Mucosa of stomach (tissue), 1 donor: Measurements from ENCODE around the gene EIF4G3.
A peak's percentile ranks its signal among the peaks of the same experiment; 100 is the strongest.

Experiments
- H3K27me3 ChIP-seq: one replicate; pipeline ENCODE4 v1.7.0; 2013; ENCODE audit warnings: mild to moderate bottlenecking, low read length; ENCODE audit not compliant: control insufficient read depth, insufficient read depth
- H3K36me3 ChIP-seq: one replicate; pipeline ENCODE4 v1.7.0; 2013; ENCODE audit warnings: low read length; ENCODE audit not compliant: control insufficient read depth, insufficient read depth
- H3K4me1 ChIP-seq: one replicate; pipeline ENCODE4 v1.7.0; 2013; ENCODE audit warnings: mild to moderate bottlenecking, low read length; ENCODE audit not compliant: control insufficient read depth, insufficient read depth
- H3K4me3 ChIP-seq: one replicate; pipeline ENCODE4 v1.7.0; 2013; ENCODE audit warnings: low read length
- H3K9ac ChIP-seq: one replicate; pipeline ENCODE4 v1.7.0; 2013; ENCODE audit warnings: mild to moderate bottlenecking, low read length, moderate library complexity
- H3K9me3 ChIP-seq: one replicate; pipeline ENCODE4 v1.7.0; 2013; ENCODE audit warnings: mild to moderate bottlenecking, low read length, moderate library complexity; ENCODE audit not compliant: control insufficient read depth
- donor health status: Pancreatic carcinoma.

The EIF4G3 gene

GRCh38 chr1:20787029-20787839, 389.5 kb downstream of the EIF4G3 start, which contains the start of gene HP1BP3:
Gene HP1BP3 (minus strand): TSS chr1:20787307. CDS start chr1:20780440, 6,867 bp downstream.
- Histone ChIP-seq H3K9me3 (no peaks in the 10 kb centered on the region), H3K27me3 (no peaks in the 10 kb centered on the region), H3K9ac (peak within 1 kb of the TSS; percentile 95), H3K36me3 (no peaks in the 10 kb centered on the region), H3K4me1 (peaks cover 21% of the 10 kb centered on the region), H3K4me3 (peak within 1 kb of the TSS; percentile 67)

GRCh38 chr1:20786253-20787028, 390.3 kb downstream of the EIF4G3 start:
- no peaks in the 10 kb centered on the region for H3K36me3 ChIP-seq
- no peaks in the 10 kb centered on the region for H3K9me3 ChIP-seq
- peaks cover 21% of the 10 kb centered on the region for H3K4me1 ChIP-seq
- peak overlapping the region; percentile 89 for H3K9ac ChIP-seq
- H3K4me3 ChIP-seq = peak overlapping the region; percentile 31
- H3K27me3 ChIP-seq = no peaks in the 10 kb centered on the region

- no peaks in the 10 kb centered on the region for H3K36me3 ChIP-seq
- peak overlapping the region; percentile 31 for H3K4me3 ChIP-seq
- no peaks in the 10 kb centered on the region for H3K27me3 ChIP-seq
- H3K9ac ChIP-seq = peak overlapping the region; percentile 89
- peaks cover 21% of the 10 kb centered on the region for H3K4me1 ChIP-seq
- no peaks in the 10 kb centered on the region for H3K9me3 ChIP-seq
Measured at GRCh38 chr1:20785907-20786252, 390.8 kb downstream of the EIF4G3 start.

GRCh38 chr1:20775700-20776099, 401.0 kb downstream of the EIF4G3 start:
- H3K27me3 ChIP-seq = no peaks in the 10 kb centered on the region
- H3K4me1 ChIP-seq = no peaks in the 10 kb centered on the region
- no peaks in the 10 kb centered on the region for H3K9me3 ChIP-seq
- no peak overlapping the region for H3K9ac ChIP-seq
- H3K36me3 ChIP-seq = peaks cover 4% of the 10 kb centered on the region
- no peak overlapping the region for H3K4me3 ChIP-seq

- Histone ChIP-seq H3K9ac (no peak overlapping the region), H3K27me3 (no peaks in the 10 kb centered on the region), H3K4me1 (no peaks in the 10 kb centered on the region), H3K9me3 (no peaks in the 10 kb centered on the region), H3K4me3 (no peak overlapping the region), H3K36me3 (peaks cover 19% of the 10 kb centered on the region)
Measured at GRCh38 chr1:20771780-20772179, 404.9 kb downstream of the EIF4G3 start.

GRCh38 chr1:20770314-20771087, 406.2 kb downstream of the EIF4G3 start:
- no peaks in the 10 kb centered on the region for H3K27me3 ChIP-seq
- no peaks in the 10 kb centered on the region for H3K4me1 ChIP-seq
- no peaks in the 10 kb centered on the region for H3K9me3 ChIP-seq
- H3K4me3 ChIP-seq = no peak overlapping the region
- peaks cover 16% of the 10 kb centered on the region for H3K36me3 ChIP-seq
- H3K9ac ChIP-seq = no peak overlapping the region

GRCh38 chr1:20767271-20767670, 409.4 kb downstream of the EIF4G3 start:
- Histone ChIP-seq H3K4me1 (no peaks in the 10 kb centered on the region), H3K27me3 (no peaks in the 10 kb centered on the region), H3K9me3 (no peaks in the 10 kb centered on the region), H3K9ac (no peak overlapping the region), H3K36me3 (peaks cover 25% of the 10 kb centered on the region), H3K4me3 (no peak overlapping the region)

- no peak overlapping the region for H3K4me3 ChIP-seq
- no peak overlapping the region for H3K9ac ChIP-seq
- peaks cover 20% of the 10 kb centered on the region for H3K36me3 ChIP-seq
- H3K27me3 ChIP-seq = no peaks in the 10 kb centered on the region
- no peaks in the 10 kb centered on the region for H3K4me1 ChIP-seq
- no peaks in the 10 kb centered on the region for H3K9me3 ChIP-seq
Measured at GRCh38 chr1:20763417-20763816, 413.3 kb downstream of the EIF4G3 start.

- Histone ChIP-seq H3K27me3 (no peaks in the 10 kb centered on the region), H3K9me3 (no peaks in the 10 kb centered on the region)
Measured at GRCh38 chr1:20760322-20760721, 416.4 kb downstream of the EIF4G3 start.

More at GRCh38 chr1:20760322-20760721, 416.4 kb downstream of the EIF4G3 start:
- Histone ChIP-seq H3K9ac (no peak overlapping the region), H3K36me3 (peaks cover 14% of the 10 kb centered on the region), H3K4me1 (no peaks in the 10 kb centered on the region), H3K4me3 (no peak overlapping the region)
